Muscle of back (tissue), 11 donors: ENCODE measurements around the gene DLG2. TPM values are rescaled to one million over a fixed set of nuclear protein-coding genes. Genes with fewer than 3 reads are reported as not detected.

Experiments used
- DNase-seq, 3 donors: peaks; one replicate each; pipeline versions ENCODE4 v3.0.0 to v3.0.0-alpha.2; 2013
- polyA plus RNA-seq, 10 donors: library from polyadenylated mRNA; unstranded; fragments of 120-200 nt; gene quantifications; one replicate each; pipeline ENCODE4 v1.2.1, GENCODE V29; 2013; ENCODE audit not compliant: insufficient read length in 10 of 10

The DLG2 gene
- polyA plus RNA-seq, 10 donors: 7.0 to 15.2 (median 10.4) TPM

GRCh38 chr11:83540728-83541127 lies 2086.4 kb downstream of the DLG2 start:
- DNase-seq: peak; percentile 36 to 84 (median 72)

DNA sequence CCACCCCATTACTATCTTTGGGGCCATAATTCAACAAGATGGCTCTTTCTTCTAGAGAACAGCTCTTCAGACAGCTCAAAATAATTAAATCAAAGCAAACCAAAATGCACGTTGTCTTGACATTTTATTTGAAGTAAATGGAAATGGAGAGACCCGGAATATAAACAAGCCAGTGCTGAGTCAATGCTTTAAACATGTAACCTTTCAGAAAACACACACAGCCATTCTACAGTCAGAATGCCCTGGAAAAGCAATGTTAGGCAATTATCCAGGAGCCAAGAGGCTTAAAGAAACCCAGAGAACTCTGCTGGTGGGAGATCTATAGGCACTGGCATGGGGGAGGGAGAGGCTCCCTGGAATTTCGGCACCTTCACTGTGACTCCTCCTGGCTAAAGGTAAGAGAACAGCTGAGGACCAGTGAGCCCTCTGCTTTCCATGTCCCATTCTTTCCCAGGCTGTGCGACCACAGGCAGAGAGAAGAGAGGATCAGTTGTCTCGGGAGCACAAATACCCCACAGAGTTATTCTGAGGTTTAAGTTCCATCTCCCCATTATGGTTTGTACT lies 2086.9 kb downstream of the DLG2 start:
- DNase-seq: no peak

DNA sequence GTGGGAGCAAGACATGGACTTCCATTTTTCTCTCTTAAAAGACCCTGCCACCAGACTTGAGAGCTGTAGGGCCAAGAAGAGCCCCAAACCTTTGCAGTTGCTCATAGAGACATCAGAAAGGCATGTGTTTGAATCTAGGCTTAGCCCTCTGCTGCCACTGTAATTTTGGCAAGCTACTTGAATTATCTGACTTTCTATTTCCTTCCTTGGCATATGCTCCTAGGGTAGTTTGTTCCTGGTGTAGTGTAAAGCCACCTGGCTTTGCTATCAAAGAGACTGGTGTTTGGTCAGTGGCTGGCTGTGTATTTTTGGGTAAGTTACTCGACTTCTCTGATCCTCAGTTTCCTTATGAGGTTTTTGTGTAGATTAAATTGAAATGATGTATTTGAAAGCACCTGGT lies 2088.9 kb downstream of the DLG2 start:
- no peak for DNase-seq

- DNase-seq: no peak
Observed at GRCh38 chr11:83537131-83537610, 2090.0 kb downstream of the DLG2 start.

GRCh38 chr11:83533166-83533565 lies 2094.0 kb downstream of the DLG2 start:
- no peak for DNase-seq

GRCh38 chr11:83528877-83529276 lies 2098.3 kb downstream of the DLG2 start:
- DNase-seq: no peak

- no peak for DNase-seq
Observed at GRCh38 chr11:83528225-83528624, 2098.9 kb downstream of the DLG2 start.

- no peak for DNase-seq
Observed at GRCh38 chr11:83523676-83524075, 2103.5 kb downstream of the DLG2 start.

DNA sequence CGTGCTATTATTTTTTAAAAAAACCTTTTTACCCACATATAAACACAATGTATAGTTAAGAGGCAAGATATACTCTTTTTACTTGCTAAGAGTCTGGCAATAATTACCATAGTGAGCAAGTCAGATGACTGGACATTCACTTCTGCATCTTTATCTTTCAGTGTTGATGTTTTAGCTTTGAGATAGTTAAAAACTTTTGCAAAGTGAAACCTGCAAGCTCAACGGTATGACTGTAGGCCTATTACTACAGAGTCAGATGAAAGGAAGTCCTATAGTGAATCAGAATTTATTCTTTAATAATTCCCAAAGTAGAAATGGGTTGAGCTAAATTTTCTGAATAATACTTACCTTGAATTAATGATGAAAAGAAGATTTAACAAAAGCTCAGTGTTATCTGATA lies 2104.2 kb downstream of the DLG2 start:
- no peak for DNase-seq

DNA sequence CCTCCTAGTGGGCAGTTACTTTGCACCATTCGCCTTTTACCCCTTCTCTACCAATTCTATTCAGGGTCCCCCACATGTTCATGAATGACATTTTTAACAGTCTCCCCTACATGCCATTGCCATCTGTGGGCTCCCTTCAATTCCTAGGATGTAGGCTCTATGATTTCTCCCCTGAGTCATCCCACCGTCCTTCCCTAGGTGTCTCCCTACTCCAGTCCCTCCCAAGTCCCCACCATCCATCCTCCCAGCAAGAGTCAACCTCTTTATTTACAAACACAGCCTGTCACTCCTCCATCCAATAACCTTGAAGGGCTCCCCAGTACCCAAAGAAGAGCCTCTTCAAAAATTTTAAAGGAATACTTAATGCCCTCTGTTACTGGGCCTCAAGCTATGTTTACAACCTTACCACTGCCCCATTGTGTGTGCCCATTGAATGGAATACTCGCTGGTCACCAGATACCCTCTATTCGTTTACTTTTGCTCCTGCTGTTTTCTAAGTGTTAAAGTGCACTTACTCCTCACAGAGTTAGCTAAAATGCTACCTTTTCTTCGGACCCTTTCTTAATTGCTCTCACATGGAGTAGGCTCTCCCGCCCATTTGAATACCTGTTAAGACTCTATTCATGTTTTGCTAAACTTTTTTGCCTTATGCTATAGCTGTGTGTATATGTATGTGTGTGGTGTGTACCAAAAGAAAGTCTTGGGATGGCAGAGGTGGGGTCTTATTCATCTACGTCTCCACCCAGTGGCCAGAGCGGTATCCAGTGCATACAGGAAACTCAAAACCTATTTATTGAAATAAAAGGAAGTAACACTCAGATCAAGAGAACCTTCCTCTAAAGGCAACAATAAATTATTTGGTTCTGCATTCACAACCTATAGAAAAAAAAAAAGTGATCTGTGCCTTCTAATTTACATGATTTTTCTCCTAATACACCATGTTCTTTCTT lies 2105.2 kb downstream of the DLG2 start:
- no peak for DNase-seq

DNA sequence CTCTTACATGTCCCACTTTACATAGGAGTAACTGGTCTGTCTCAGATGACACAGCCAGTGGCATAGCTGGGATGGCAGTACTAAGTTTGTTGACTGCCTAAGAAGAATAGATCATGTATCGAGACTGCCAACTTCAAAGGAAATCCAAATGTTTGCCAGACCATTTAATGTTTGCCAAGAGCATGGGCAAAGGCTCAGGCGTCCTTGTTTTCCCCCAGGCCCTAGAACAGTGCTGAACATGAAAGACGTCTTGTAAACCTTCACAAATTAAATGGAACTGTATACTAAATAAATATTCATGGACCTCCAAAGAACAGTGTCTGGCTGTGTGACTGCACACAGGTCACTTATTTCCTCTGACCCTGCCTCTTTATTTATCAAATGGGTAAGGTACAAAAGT lies 2106.3 kb downstream of the DLG2 start:
- DNase-seq: no peak

DNA sequence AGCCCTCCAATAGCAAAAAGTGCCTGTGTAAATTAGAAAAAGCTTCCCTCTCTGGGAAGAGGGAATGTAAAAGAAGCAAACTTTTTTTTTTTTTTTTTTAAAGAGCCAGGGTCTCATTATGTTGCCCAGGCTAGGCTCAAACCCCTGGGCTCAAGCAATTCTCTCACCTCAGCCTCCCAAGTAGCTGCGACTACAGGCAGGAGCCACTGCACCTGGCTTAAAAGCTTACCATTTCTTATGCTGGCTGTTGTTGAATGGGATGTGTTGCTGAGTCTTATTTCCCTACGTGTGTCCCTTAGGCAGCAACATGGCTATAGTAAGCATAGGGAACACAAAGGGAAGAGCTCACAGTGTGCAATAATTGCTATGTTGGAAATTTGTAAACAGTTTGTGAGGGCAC lies 2115.5 kb downstream of the DLG2 start:
- DNase-seq: no peak

DNA sequence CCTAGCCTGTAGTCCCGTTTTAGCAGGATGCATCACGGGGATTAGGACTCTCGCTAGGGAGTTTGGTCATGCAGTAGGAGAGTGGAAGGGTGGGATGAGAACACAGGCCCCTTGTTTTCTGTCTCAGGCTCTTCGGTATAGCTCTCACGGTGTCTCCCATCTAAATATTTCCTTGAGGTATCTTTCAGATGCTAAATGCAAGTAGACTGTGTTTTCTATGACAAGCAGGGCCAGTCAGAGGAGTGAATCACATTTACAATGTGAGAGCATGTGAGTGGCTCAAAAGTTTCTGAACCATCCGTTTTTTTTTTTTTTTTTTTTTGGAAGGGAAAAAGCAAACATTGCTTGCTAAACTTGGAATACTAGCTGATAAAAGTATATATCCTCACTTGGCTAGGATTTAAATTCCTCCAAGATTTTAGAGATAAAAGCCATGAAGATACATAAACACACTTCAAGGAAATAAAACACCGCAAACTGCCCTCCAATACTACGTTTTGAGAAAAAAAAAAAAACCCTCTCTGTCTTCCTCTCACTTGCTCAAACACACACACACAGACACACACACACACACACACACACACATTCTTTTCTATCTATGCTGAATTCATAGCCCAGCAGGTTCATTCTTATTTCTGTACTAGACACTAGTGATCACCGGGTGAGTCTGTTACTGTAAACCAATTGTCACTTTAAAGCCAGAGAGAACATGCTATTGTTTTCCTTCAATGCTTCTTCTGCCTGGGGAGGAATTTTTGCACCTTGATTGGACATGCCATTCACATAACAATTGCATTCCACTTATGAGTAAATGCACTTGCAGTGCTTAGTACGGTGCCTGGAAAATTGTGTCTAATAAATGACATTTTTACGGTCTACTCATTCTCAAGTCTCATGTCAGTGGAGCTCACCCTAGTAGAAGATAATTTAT lies 2116.3 kb downstream of the DLG2 start:
- no peak for DNase-seq

DNA sequence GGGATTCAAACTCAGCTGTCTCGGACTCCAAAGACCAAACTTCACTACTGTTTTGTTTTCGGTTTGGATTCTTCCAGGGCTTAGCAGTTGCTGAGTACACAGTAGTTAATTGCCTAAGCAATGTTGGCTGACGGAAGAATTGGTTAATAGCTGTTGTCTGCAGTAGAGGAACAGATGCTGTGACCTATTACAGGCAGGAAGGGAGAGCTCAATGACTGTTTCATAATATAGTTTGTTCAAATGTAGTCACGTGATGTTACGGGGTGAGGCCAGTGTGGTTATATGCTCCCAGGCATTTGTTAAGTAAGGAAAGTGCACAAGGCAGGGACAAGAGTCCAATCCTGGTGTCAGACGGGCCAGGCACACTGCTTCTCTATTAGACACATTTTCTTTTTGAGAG lies 2118.3 kb downstream of the DLG2 start:
- no peak for DNase-seq

GRCh38 chr11:83502041-83502440 lies 2125.1 kb downstream of the DLG2 start:
- DNase-seq: no peak

DNA sequence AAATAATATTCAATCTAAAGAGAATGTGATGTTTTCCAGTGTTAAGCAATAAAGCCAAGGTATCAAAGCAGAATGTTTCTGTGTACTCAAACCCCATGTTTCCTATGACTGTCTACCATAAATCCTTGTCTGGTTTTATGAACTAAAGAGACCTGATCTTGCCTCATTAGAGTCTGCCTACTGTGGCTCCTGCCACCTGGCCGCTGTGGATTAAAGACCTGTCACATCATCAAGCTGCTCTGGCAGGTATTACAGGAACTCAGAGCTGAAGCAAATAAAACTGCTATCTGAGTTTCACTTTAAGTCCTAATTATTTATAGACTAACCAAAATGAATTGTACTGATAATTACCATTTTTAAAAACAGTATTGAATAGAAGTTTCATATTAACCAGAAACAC lies 2133.2 kb downstream of the DLG2 start:
- DNase-seq: no peak

DNA sequence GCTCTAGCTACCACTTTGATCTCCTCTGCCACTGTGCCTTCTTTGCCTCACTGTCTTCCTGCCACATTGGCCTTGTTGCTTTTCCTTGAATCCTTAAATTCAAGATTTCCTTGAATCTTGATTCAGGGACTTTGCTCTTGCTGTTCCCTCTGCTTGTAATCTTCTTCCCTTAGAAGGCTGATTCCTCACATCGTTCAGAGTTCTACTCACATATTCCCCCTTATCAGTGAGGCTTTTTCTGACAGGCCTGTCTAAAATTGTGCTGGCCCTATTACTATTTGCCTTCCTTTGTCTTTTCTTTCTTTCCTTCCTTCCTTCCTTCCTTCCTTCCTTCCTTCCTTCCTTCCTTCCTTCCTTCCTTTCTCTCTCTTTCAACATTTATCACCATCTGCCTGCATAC lies 2134.1 kb downstream of the DLG2 start:
- no peak for DNase-seq

DNA sequence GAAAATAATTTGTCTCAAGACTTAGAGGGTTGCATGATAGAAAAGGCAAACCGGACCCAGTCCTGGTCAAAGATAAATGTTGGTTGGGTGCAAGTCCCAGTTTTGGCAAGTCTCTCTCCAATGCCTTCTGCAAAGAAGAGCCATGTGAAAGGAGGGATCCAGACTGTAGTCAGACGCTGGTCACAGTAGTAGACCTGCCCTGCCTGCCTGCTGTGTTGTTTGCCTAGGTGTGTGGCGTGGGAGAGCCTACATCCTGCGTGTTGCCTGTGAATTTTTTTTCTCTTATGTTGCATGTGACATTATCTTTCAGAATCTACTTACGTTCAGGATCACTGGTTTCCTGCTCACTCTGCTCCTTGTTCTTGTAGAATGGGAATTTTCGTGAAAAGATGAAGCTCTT lies 2143.3 kb downstream of the DLG2 start:
- DNase-seq: no peak

- no peak for DNase-seq
Observed at GRCh38 chr11:83480811-83481210, 2146.3 kb downstream of the DLG2 start.

DNA sequence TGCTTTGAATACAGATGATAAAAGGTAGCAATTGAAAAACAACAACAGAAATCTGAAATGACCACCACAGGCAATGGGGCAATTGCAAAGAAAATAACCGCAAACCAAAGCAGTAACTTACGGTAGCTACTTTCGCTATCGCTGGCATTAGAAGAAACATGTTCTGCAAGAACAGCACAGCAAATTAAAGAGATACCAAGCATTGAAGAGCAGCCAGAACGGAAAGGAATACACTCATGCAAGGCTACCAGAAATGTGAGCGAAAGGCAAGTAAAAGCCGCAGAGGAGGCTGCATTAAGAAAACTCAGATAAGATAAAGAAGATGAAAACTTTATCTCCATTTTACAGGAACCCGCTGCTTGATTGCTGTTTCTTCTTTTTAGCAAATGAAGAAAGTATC lies 2146.9 kb downstream of the DLG2 start:
- no peak for DNase-seq

DNA sequence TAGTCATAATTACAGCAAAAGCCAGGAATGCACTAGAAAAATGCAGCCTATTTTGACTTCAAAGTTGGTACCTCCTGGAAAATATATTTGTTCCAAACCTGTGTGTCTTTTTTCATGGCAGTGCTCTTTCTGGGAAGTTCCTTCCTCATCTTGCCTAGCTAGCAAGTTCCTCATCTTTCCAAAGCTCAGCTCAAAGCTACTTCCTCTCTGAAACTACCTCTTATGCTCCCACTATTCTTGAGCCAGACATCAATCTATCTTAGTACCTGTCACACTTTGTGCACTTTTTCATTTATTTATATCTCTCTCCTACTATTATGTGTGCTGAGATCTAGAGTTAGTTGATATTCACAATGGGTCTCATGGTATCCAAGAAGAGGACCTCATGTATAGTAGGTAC lies 2149.4 kb downstream of the DLG2 start:
- DNase-seq: peak in 1 of 3 donors; percentile 3

GRCh38 chr11:83475760-83476159 lies 2151.4 kb downstream of the DLG2 start:
- no peak for DNase-seq
